Transverse colon (tissue), 4 donors: ENCODE results near the gene CDKL2.

Experiments
- POLR2A ChIP-seq: fragments of 450-650 bp; IDR thresholded peaks from one replicate; pipeline ENCODE4 v1.6.1; 2016; ENCODE audit warnings: antibody characterized with exemption, mild to moderate bottlenecking, moderate library complexity
- POLR2AphosphoS5 ChIP-seq, 3 donors: sonication (generic); formaldehyde crosslinking; IDR thresholded peaks; one replicate each; pipeline ENCODE4 v1.6.1; 2016; ENCODE audit warnings: antibody characterized with exemption in 3 of 3
- TF ChIP-seq, protein P1 (sequence below), 5 experiments: fragments of 200-600 bp in 3 of 5; fragments of 450-650 bp in 2 of 5; sonication (generic) in 3 of 5; IDR thresholded peaks; 1 replicate in 2 of 5; 2 replicates in 3 of 5; pipeline ENCODE4 v1.5.1; 2016 to 2017; ENCODE audit warnings: antibody characterized with exemption in 5 of 5, inconsistent platforms in 3 of 5, mild to moderate bottlenecking in 2 of 5, moderate library complexity in 1 of 5

DNA sequence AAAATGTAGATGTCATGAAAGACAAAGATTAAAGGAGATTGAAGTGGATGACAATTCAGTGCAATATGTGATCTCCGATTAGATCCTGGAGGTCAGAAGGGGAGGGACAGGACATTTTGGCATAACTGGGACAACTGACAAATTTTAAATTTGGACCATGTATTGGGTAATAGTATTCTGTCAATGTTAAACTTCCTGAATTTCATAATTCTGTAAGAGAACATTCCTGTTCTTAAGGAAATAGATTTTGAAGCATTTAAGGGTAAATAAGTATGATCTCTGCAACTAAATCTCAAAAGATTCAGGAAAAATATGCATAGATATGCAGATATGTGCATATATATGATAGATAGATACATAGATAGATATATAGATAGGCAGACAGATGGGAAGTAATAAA, 63.4 kb downstream of the CDKL2 start:
- TF ChIP-seq, protein P1, sequence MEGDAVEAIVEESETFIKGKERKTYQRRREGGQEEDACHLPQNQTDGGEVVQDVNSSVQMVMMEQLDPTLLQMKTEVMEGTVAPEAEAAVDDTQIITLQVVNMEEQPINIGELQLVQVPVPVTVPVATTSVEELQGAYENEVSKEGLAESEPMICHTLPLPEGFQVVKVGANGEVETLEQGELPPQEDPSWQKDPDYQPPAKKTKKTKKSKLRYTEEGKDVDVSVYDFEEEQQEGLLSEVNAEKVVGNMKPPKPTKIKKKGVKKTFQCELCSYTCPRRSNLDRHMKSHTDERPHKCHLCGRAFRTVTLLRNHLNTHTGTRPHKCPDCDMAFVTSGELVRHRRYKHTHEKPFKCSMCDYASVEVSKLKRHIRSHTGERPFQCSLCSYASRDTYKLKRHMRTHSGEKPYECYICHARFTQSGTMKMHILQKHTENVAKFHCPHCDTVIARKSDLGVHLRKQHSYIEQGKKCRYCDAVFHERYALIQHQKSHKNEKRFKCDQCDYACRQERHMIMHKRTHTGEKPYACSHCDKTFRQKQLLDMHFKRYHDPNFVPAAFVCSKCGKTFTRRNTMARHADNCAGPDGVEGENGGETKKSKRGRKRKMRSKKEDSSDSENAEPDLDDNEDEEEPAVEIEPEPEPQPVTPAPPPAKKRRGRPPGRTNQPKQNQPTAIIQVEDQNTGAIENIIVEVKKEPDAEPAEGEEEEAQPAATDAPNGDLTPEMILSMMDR (IDR thresholded peaks at IDR 0.05), result no peak
- TF ChIP-seq POLR2AphosphoS5 (IDR thresholded peaks at IDR 0.05), result no peak
- no peak for TF ChIP-seq POLR2A
